H1 (cell line): ENCODE results near the gene DACT3. TPM values are rescaled to one million over a fixed set of nuclear protein-coding genes. Genes with fewer than 3 reads are reported as not detected.

Experiments used
- BACH1 ChIP-seq: IDR thresholded peaks from 2 replicates; pipeline ENCODE4 v1.6.1; 2012; ENCODE audit warnings: low read length, improper control_type of control experiment
- BCL11A ChIP-seq, 2 experiments: IDR thresholded peaks; one replicate each; pipeline ENCODE4 v1.6.1; 2011; ENCODE audit warnings: low read depth in 2 of 2, low read length in 2 of 2, mild to moderate bottlenecking in 2 of 2
- BRCA1 ChIP-seq: IDR thresholded peaks from 2 replicates; pipeline ENCODE4 v1.6.1; 2012; ENCODE audit warnings: low read depth, low read length, improper control_type of control experiment
- CBX8 ChIP-seq: fragments of 300-800, 300-1000 bp; sonication (generic); IDR thresholded peaks from 2 replicates; pipeline ENCODE4 v1.7.1; 2016; ENCODE audit warnings: low read depth, low read length, borderline replicate concordance
- CHD1 ChIP-seq: IDR thresholded peaks from 2 replicates; pipeline ENCODE4 v1.6.1; 2012; ENCODE audit warnings: low read depth, low read length, improper control_type of control experiment
- EGR1 ChIP-seq: IDR thresholded peaks from 2 replicates; pipeline ENCODE4 v1.6.1; 2011; ENCODE audit warnings: low read depth, low read length, borderline replicate concordance
- EP300 ChIP-seq, 2 experiments: IDR thresholded peaks; 1 replicate in 1 of 2; 2 replicates in 1 of 2; pipeline ENCODE4 v1.6.1; 2011 to 2012; ENCODE audit warnings: low read depth in 2 of 2, low read length in 2 of 2, mild to moderate bottlenecking in 2 of 2, borderline replicate concordance in 1 of 2, inconsistent platforms in 1 of 2, moderate library complexity in 1 of 2
- EZH2 ChIP-seq: fragments of 200-600 bp; sonication (generic); IDR thresholded peaks from 2 replicates; pipeline ENCODE4 v1.7.1; 2012; ENCODE audit warnings: low read depth, mild to moderate bottlenecking, moderate library complexity, low read length, inconsistent platforms; ENCODE audit not compliant: severe bottlenecking
- HDAC6 ChIP-seq: IDR thresholded peaks from one replicate; pipeline ENCODE4 v1.7.1; 2012; ENCODE audit warnings: low read depth, mild to moderate bottlenecking, inconsistent platforms, low read length, moderate library complexity
- KDM1A ChIP-seq: fragments of 200-600, 300-600 bp; sonication (generic); IDR thresholded peaks from 2 replicates; pipeline ENCODE4 v1.7.1; 2016; ENCODE audit warnings: mild to moderate bottlenecking, low read length, borderline replicate concordance
- MAFK ChIP-seq: IDR thresholded peaks from 2 replicates; pipeline ENCODE4 v1.6.1; 2012; ENCODE audit warnings: low read depth, mild to moderate bottlenecking, improper control_type of control experiment, low read length
- PHF8 ChIP-seq: fragments of 200-600 bp; sonication (generic); conservative IDR thresholded peaks from 2 replicates; pipeline ENCODE4 v1.7.1; 2012; ENCODE audit warnings: low read depth, mild to moderate bottlenecking, inconsistent platforms, low read length, moderate library complexity
- RBBP5 ChIP-seq: IDR thresholded peaks from 2 replicates; pipeline ENCODE4 v1.7.1; 2012; ENCODE audit warnings: low read depth, mild to moderate bottlenecking, inconsistent platforms, low read length, moderate library complexity, borderline replicate concordance
- RFX5 ChIP-seq: IDR thresholded peaks from 2 replicates; pipeline ENCODE4 v1.6.1; 2011; ENCODE audit warnings: low read depth, low read length, improper control_type of control experiment, borderline replicate concordance
- SAP30 ChIP-seq: fragments of 300-600 bp; sonication (generic); IDR thresholded peaks from 2 replicates; pipeline ENCODE4 v1.7.1; 2012; ENCODE audit warnings: low read length, moderate library complexity, mild to moderate bottlenecking, inconsistent platforms; ENCODE audit not compliant: insufficient read depth, insufficient replicate concordance
- SIN3A ChIP-seq, 2 experiments: IDR thresholded peaks in 1 of 2; conservative IDR thresholded peaks in 1 of 2; 2 replicates each; pipeline ENCODE4 v1.6.1; 2011 to 2012; ENCODE audit warnings: low read length in 2 of 2, improper control_type of control experiment in 1 of 2, low read depth in 1 of 2, mild to moderate bottlenecking in 1 of 2
- SRF ChIP-seq: IDR thresholded peaks from 2 replicates; pipeline ENCODE4 v1.6.1; 2011; ENCODE audit warnings: mild to moderate bottlenecking, low read depth, low read length, moderate library complexity
- TAF7 ChIP-seq: optimal IDR thresholded peaks from 2 replicates; pipeline ENCODE3; 2011; ENCODE audit warnings: low read depth, mild to moderate bottlenecking, inconsistent platforms, low read length, moderate library complexity, borderline replicate concordance
- TEAD4 ChIP-seq: IDR thresholded peaks from 2 replicates; pipeline ENCODE4 v1.6.1; 2012; ENCODE audit warnings: low read depth, low read length, inconsistent platforms, mixed read lengths
- ZNF274 ChIP-seq: IDR thresholded peaks from 2 replicates; pipeline ENCODE4 v1.7.0; 2012; ENCODE audit warnings: low read length, borderline replicate concordance; ENCODE audit errors: extremely low read depth
- polyA plus RNA-seq, 7 experiments: library from polyadenylated mRNA; depleted of rRNA in 3 of 7; stranded (reverse) in 5 of 7; unstranded in 2 of 7; fragments of >200 nt in 5 of 7; fragments of 200-250 nt in 2 of 7; gene quantifications; 1 replicate in 5 of 7; 2 replicates in 1 of 7; 4 replicates in 1 of 7; pipeline versions ENCODE4 v1.2.1 to v1.2.3, GENCODE V29; 2011 to 2013; ENCODE audit warnings: missing spikeins in 2 of 7, mixed read lengths in 2 of 7
- total RNA-seq: library from RNA; stranded (reverse); fragmentation: NEBNext Ultra II Directional; extraction: Animal tissue kit (Norgen Biotek cat#: 25700); gene quantifications from 2 replicates; pipeline ENCODE4 v1.2.1, GENCODE V29; 2021
- TF ChIP-seq, protein P1 (sequence below): IDR thresholded peaks from 2 replicates; pipeline ENCODE4 v1.6.1; 2012; ENCODE audit warnings: inconsistent platforms
- TF ChIP-seq, protein P2 (sequence below): IDR thresholded peaks from 2 replicates; pipeline ENCODE4 v1.6.1; 2012; ENCODE audit warnings: inconsistent platforms

Gene DACT3
- total and polyA plus RNA-seq, 2 of the 8 experiments (the other 6 are each of a cell fraction or from before 2014, with no cell fraction given), result 1.8 to 2.0 TPM

DNA sequence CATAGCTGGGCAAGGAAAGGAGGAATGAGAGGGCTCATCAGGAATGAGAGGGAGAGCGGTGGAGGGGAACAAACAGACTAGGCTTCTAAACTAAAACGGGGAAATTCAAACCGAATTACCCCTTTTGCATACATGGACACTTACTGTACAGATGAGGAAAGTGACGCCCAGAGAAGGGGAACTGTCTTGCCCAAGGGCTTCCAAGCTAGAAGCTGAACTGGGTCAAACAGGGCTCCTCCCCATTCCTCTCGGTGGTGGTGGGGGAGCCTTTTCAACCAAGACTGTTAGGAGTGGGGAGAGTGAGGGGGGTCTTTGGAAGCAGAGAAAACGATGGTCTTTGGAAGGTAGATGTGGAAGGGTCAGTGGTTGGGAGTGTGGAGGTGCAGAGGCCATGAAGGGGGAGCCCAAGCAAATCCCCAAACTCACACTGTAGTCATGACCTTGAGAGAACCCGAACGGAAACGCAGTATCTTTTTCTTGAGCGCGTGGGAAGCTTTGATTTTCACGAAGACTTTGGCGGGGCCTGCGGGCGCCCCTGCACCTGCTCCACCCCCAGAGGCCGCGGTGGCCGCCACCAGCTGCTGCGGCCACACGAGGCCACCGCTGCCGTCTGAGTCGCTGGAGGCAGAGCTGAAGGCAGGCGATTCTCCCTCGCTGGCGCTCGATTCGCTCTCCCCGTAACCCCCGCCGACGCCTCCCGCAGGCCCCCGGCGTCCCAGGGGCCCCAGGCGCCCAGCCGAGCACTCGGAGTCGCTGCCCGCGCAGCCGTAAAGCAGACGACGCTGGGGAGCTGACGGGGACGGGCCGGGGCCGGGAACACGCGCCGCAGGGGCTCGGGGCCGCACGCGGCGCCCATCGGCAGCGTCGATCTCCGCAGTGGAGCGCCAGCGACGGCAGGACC lies 12.7 kb downstream of the DACT3 start (continued):
- TF ChIP-seq, protein P1, sequence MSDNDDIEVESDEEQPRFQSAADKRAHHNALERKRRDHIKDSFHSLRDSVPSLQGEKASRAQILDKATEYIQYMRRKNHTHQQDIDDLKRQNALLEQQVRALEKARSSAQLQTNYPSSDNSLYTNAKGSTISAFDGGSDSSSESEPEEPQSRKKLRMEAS, result peak; percentile 54
- no peak for TF ChIP-seq ZNF274
- TF ChIP-seq HDAC6, result no peak
- TF ChIP-seq EGR1, result no peak
- TF ChIP-seq CHD1, result no peak
- no peak for TF ChIP-seq RFX5
- TF ChIP-seq MAFK, result no peak
- TF ChIP-seq EZH2, result peak; percentile 74
- no peak for TF ChIP-seq SAP30
- TF ChIP-seq, protein P2, sequence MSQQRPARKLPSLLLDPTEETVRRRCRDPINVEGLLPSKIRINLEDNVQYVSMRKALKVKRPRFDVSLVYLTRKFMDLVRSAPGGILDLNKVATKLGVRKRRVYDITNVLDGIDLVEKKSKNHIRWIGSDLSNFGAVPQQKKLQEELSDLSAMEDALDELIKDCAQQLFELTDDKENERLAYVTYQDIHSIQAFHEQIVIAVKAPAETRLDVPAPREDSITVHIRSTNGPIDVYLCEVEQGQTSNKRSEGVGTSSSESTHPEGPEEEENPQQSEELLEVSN, result peak; percentile 71; the same call in 1 of the 2 replicates
- TF ChIP-seq SIN3A (conservative IDR thresholded peaks at IDR 0.05 in 1 of 2, IDR thresholded peaks at IDR 0.05 in 1 of 2; ENCODE audit: low read depth in 1 of 2, low read length in 2 of 2), result no peak
- no peak for TF ChIP-seq CBX8
- no peak for TF ChIP-seq TAF7
- no peak for TF ChIP-seq SRF
- no peak for TF ChIP-seq KDM1A
- TF ChIP-seq TEAD4, result no peak
- no peak for TF ChIP-seq EP300 (IDR thresholded peaks at IDR 0.05; ENCODE audit: borderline replicate concordance in 1 of 2, low read depth in 2 of 2, low read length in 2 of 2)
- TF ChIP-seq BACH1, result no peak
- TF ChIP-seq BRCA1, result no peak
- no peak for TF ChIP-seq BCL11A (IDR thresholded peaks at IDR 0.05; ENCODE audit: low read depth in 2 of 2, low read length in 2 of 2)
- TF ChIP-seq PHF8, result no peak
- peak; percentile 26; the same call in 1 of the 2 replicates for TF ChIP-seq RBBP5
